Sigmoid colon (tissue), 4 donors: ENCODE data around the gene TIMM22.

Experiments used
- CTCF ChIP-seq, 4 experiments: fragments of 450-650 bp in 3 of 4; fragments of 200-600 bp in 1 of 4; IDR thresholded peaks; one replicate each; pipeline ENCODE4 v1.5.1; 2016 to 2019; ENCODE audit warnings: antibody characterized with exemption in 4 of 4, mild to moderate bottlenecking in 3 of 4, moderate library complexity in 2 of 4
- EP300 ChIP-seq, 4 donors: sonication (generic); formaldehyde crosslinking; IDR thresholded peaks; one replicate each; pipeline ENCODE4 v1.6.1; 2017; ENCODE audit warnings: antibody characterized with exemption in 4 of 4
- POLR2AphosphoS5 ChIP-seq, 4 donors: sonication (generic); formaldehyde crosslinking; IDR thresholded peaks; one replicate each; pipeline ENCODE4 v1.6.1; 2017; ENCODE audit warnings: antibody characterized with exemption in 4 of 4

- TF ChIP-seq CTCF (IDR thresholded peaks at IDR 0.05) = no peak
- TF ChIP-seq POLR2AphosphoS5 (IDR thresholded peaks at IDR 0.05) = no peak
- no peak for TF ChIP-seq EP300 (IDR thresholded peaks at IDR 0.05)
Measured at GRCh38 chr17:1039123-1039507, 42.2 kb downstream of the TIMM22 start.
